GM12878 (cell line): Measurements from ENCODE around the gene SNRPD3. TPM values are rescaled to one million over a fixed set of nuclear protein-coding genes. Genes with fewer than 3 reads are reported as not detected.
A peak's percentile ranks its signal among the peaks of the same experiment; 100 is the strongest.

Experiments
- BCL11A ChIP-seq: IDR thresholded peaks from 2 replicates; pipeline ENCODE4 v1.6.1; 2011; ENCODE audit warnings: low read depth, low read length
- BHLHE40 ChIP-seq, 2 experiments: fragments of 450-650 bp in 1 of 2; IDR thresholded peaks; 2 replicates each; pipeline ENCODE4 v1.6.1; 2011 to 2017; ENCODE audit warnings: low read depth in 2 of 2, borderline replicate concordance in 1 of 2, improper control_type of control experiment in 1 of 2, low read length in 1 of 2, mild to moderate bottlenecking in 1 of 2
- CBX5 ChIP-seq: sonication (generic); IDR thresholded peaks from 2 replicates; pipeline ENCODE4 v1.6.1; 2016; ENCODE audit warnings: low read depth, moderate library complexity, mild to moderate bottlenecking, inconsistent platforms
- EED ChIP-seq: sonication (generic); IDR thresholded peaks from 2 replicates; pipeline ENCODE4 v1.6.1; 2016; ENCODE audit warnings: antibody characterized with exemption, low read depth
- FOXK2 ChIP-seq: fragments of 450-650 bp; IDR thresholded peaks from 2 replicates; pipeline ENCODE4 v1.6.1; 2017; ENCODE audit warnings: mild to moderate bottlenecking, moderate library complexity
- GABPA ChIP-seq: IDR thresholded peaks from 2 replicates; pipeline ENCODE4 v1.6.1; 2014; ENCODE audit warnings: antibody characterized with exemption, low read depth, mild to moderate bottlenecking, inconsistent platforms
- HDAC2 ChIP-seq: fragments of 200-600 bp; sonication (generic); IDR thresholded peaks from 2 replicates; pipeline ENCODE4 v1.6.1; 2017
- KLF5 ChIP-seq: fragments of 450-650 bp; IDR thresholded peaks from 2 replicates; pipeline ENCODE4 v1.6.1; 2014; ENCODE audit warnings: mild to moderate bottlenecking; ENCODE audit not compliant: partially characterized antibody
- LARP7 ChIP-seq: fragments of 450-650 bp; IDR thresholded peaks from 2 replicates; pipeline ENCODE4 v1.6.1; 2017; ENCODE audit warnings: mild to moderate bottlenecking
- MEF2B ChIP-seq: fragments of 450-650 bp; IDR thresholded peaks from 2 replicates; pipeline ENCODE4 v1.6.1; 2018; ENCODE audit warnings: mild to moderate bottlenecking, moderate library complexity; ENCODE audit not compliant: partially characterized antibody, poor library complexity, severe bottlenecking
- NFYA ChIP-seq: IDR thresholded peaks from 2 replicates; pipeline ENCODE4 v1.6.1; 2011; ENCODE audit warnings: low read depth, mild to moderate bottlenecking, low read length, improper control_type of control experiment, borderline replicate concordance
- NR2C1 ChIP-seq: fragments of 450-650 bp; IDR thresholded peaks from 2 replicates; pipeline ENCODE4 v1.6.1; 2017; ENCODE audit warnings: antibody characterized with exemption, mild to moderate bottlenecking, moderate library complexity
- NR2C2 ChIP-seq: IDR thresholded peaks from 2 replicates; pipeline ENCODE4 v1.6.1; 2011; ENCODE audit warnings: borderline replicate concordance, low read depth; ENCODE audit not compliant: control insufficient read depth, insufficient read length
- POLR2AphosphoS2 ChIP-seq: IDR thresholded peaks from 2 replicates; pipeline ENCODE4 v1.6.1; 2011; ENCODE audit warnings: low read depth, mild to moderate bottlenecking, low read length, improper control_type of control experiment, moderate library complexity
- POU2F2 ChIP-seq: IDR thresholded peaks from 3 replicates; pipeline ENCODE4 v1.6.1; 2011; ENCODE audit warnings: low read depth, mild to moderate bottlenecking, low read length, borderline replicate concordance
- RBBP5 ChIP-seq: fragments of 200-600 bp; sonication (generic); conservative IDR thresholded peaks from 2 replicates; pipeline ENCODE4 v1.6.1; 2016
- RELA ChIP-seq: fragments of 450-650 bp; IDR thresholded peaks from 2 replicates; pipeline ENCODE4 v1.8.0; 2014; ENCODE audit warnings: borderline replicate concordance; ENCODE audit not compliant: partially characterized antibody
- SIN3A ChIP-seq: IDR thresholded peaks from 2 replicates; pipeline ENCODE4 v1.6.1; 2012; ENCODE audit warnings: low read depth, low read length, improper control_type of control experiment
- SMC3 ChIP-seq: IDR thresholded peaks from 2 replicates; pipeline ENCODE4 v1.6.1; 2011; ENCODE audit warnings: low read length, improper control_type of control experiment, borderline replicate concordance
- ZBED1 ChIP-seq: IDR thresholded peaks from 2 replicates; pipeline ENCODE4 v1.6.1; 2016; ENCODE audit warnings: borderline replicate concordance
- ZNF622 ChIP-seq: fragments of 450-650 bp; IDR thresholded peaks from 2 replicates; pipeline ENCODE4 v1.6.1; 2017; ENCODE audit warnings: mild to moderate bottlenecking, inconsistent platforms
- polyA plus RNA-seq, 11 experiments: library from polyadenylated mRNA; depleted of rRNA in 4 of 11; unstranded in 6 of 11; stranded (reverse) in 5 of 11; fragments of >200 nt; fragmentation: Nextera tagmentation in 4 of 11; fragmentation: Illumina TruSeq in 1 of 11; extraction: Ambion mirVana in 4 of 11; extraction: Trizol in 1 of 11; gene quantifications; 1 replicate in 1 of 11; 2 replicates in 10 of 11; pipeline versions ENCODE4 v1.2.1 to v1.2.3, GENCODE V29; 2011 to 2016; ENCODE audit warnings: inconsistent platforms in 2 of 11, missing spikeins in 2 of 11, low read depth in 1 of 11
- total RNA-seq, 4 experiments: library from RNA; depleted of rRNA in 3 of 4; stranded (reverse); fragments of >200 nt in 3 of 4; fragmentation: Illumina TruSeq in 1 of 4; extraction: Trizol in 1 of 4; gene quantifications; 2 replicates each; pipeline versions ENCODE4 v1.2.1 to v1.2.3, GENCODE V29; 2013 to 2021
- TF ChIP-seq, protein P1 (sequence below), 3 experiments: IDR thresholded peaks in 2 of 3; conservative IDR thresholded peaks in 1 of 3; 2 replicates each; pipeline ENCODE4 v1.5.1; 2011; ENCODE audit warnings: low read depth in 3 of 3, low read length in 3 of 3, mild to moderate bottlenecking in 3 of 3, control low read depth in 2 of 3, moderate library complexity in 2 of 3, inconsistent platforms in 1 of 3, mixed read lengths in 1 of 3; ENCODE audit not compliant: control insufficient read depth in 2 of 3, insufficient read depth in 1 of 3; ENCODE audit errors: extremely low read depth in 1 of 3
- TF ChIP-seq, protein P2 (sequence below): IDR thresholded peaks from 2 replicates; pipeline ENCODE4 v1.6.1; 2011; ENCODE audit warnings: borderline replicate concordance, low read depth, mild to moderate bottlenecking, moderate library complexity, mixed read lengths, low read length; ENCODE audit not compliant: insufficient read depth; ENCODE audit errors: extremely low read length
- TF ChIP-seq, protein P3 (sequence below): fragments of 450-650 bp; formaldehyde crosslinking; IDR thresholded peaks from 2 replicates; pipeline ENCODE4 v1.4.0; 2020; ENCODE audit warnings: mild to moderate bottlenecking, moderate library complexity
- TF ChIP-seq, protein P4 (sequence below): IDR thresholded peaks from 2 replicates; pipeline ENCODE4 v1.6.1; 2012; ENCODE audit warnings: low read length, inconsistent platforms

SNRPD3 gene
- total and polyA plus RNA-seq, 10 of the 15 experiments (the other 5 are each of a cell fraction or from before 2014, with no cell fraction given), result 112 to 324 (median 242) TPM

DNA sequence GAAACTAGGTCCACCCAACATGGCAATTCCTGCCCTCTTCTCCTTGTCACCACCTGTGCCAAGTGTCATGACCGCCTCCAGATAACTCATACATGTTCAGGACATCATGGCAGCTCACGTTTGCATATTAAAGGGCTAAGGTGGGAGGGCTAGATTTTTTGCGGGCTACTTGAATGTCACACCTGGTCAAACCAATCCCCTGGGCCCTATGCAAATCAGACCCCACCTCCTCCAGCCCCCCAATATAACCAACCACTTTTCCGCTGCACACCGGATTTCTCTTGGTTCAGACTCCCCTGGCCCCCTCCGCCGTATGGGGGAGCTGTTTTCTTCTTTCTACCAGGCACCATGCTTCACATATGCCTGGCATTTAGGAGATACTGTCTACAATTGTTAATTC lies 48.1 kb upstream of the SNRPD3 start (continued):
- no peak for TF ChIP-seq NR2C1
- no peak for TF ChIP-seq RBBP5
- no peak for TF ChIP-seq KLF5
- TF ChIP-seq, protein P1, sequence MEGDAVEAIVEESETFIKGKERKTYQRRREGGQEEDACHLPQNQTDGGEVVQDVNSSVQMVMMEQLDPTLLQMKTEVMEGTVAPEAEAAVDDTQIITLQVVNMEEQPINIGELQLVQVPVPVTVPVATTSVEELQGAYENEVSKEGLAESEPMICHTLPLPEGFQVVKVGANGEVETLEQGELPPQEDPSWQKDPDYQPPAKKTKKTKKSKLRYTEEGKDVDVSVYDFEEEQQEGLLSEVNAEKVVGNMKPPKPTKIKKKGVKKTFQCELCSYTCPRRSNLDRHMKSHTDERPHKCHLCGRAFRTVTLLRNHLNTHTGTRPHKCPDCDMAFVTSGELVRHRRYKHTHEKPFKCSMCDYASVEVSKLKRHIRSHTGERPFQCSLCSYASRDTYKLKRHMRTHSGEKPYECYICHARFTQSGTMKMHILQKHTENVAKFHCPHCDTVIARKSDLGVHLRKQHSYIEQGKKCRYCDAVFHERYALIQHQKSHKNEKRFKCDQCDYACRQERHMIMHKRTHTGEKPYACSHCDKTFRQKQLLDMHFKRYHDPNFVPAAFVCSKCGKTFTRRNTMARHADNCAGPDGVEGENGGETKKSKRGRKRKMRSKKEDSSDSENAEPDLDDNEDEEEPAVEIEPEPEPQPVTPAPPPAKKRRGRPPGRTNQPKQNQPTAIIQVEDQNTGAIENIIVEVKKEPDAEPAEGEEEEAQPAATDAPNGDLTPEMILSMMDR (IDR thresholded peaks at IDR 0.05 in 2 of 3, conservative IDR thresholded peaks at IDR 0.05 in 1 of 3; ENCODE audit: control insufficient read depth in 2 of 3, extremely low read depth in 1 of 3, insufficient read depth in 1 of 3, low read depth in 3 of 3, low read length in 3 of 3), result peak; percentile 20 to 47 (median 24); a peak in 3 of 6 replicates
- peak; percentile 81 for TF ChIP-seq MEF2B
- TF ChIP-seq CBX5, result no peak
- TF ChIP-seq NR2C2, result no peak
- no peak for TF ChIP-seq EED
- TF ChIP-seq, protein P2, sequence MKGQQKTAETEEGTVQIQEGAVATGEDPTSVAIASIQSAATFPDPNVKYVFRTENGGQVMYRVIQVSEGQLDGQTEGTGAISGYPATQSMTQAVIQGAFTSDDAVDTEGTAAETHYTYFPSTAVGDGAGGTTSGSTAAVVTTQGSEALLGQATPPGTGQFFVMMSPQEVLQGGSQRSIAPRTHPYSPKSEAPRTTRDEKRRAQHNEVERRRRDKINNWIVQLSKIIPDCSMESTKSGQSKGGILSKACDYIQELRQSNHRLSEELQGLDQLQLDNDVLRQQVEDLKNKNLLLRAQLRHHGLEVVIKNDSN, result no peak
- TF ChIP-seq POLR2AphosphoS2, result no peak
- TF ChIP-seq, protein P3, sequence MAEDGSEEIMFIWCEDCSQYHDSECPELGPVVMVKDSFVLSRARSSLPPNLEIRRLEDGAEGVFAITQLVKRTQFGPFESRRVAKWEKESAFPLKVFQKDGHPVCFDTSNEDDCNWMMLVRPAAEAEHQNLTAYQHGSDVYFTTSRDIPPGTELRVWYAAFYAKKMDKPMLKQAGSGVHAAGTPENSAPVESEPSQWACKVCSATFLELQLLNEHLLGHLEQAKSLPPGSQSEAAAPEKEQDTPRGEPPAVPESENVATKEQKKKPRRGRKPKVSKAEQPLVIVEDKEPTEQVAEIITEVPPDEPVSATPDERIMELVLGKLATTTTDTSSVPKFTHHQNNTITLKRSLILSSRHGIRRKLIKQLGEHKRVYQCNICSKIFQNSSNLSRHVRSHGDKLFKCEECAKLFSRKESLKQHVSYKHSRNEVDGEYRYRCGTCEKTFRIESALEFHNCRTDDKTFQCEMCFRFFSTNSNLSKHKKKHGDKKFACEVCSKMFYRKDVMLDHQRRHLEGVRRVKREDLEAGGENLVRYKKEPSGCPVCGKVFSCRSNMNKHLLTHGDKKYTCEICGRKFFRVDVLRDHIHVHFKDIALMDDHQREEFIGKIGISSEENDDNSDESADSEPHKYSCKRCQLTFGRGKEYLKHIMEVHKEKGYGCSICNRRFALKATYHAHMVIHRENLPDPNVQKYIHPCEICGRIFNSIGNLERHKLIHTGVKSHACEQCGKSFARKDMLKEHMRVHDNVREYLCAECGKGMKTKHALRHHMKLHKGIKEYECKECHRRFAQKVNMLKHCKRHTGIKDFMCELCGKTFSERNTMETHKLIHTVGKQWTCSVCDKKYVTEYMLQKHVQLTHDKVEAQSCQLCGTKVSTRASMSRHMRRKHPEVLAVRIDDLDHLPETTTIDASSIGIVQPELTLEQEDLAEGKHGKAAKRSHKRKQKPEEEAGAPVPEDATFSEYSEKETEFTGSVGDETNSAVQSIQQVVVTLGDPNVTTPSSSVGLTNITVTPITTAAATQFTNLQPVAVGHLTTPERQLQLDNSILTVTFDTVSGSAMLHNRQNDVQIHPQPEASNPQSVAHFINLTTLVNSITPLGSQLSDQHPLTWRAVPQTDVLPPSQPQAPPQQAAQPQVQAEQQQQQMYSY (CRISPR knock-in tag), result no peak
- peak; percentile 15; the same call in 1 of the 2 replicates for TF ChIP-seq SMC3
- TF ChIP-seq ZBED1, result no peak
- TF ChIP-seq, protein P4, sequence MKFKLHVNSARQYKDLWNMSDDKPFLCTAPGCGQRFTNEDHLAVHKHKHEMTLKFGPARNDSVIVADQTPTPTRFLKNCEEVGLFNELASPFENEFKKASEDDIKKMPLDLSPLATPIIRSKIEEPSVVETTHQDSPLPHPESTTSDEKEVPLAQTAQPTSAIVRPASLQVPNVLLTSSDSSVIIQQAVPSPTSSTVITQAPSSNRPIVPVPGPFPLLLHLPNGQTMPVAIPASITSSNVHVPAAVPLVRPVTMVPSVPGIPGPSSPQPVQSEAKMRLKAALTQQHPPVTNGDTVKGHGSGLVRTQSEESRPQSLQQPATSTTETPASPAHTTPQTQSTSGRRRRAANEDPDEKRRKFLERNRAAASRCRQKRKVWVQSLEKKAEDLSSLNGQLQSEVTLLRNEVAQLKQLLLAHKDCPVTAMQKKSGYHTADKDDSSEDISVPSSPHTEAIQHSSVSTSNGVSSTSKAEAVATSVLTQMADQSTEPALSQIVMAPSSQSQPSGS, result no peak
- no peak for TF ChIP-seq FOXK2
- no peak for TF ChIP-seq NFYA
- TF ChIP-seq POU2F2, result peak; percentile 98
- TF ChIP-seq GABPA, result no peak
- TF ChIP-seq LARP7, result no peak
- no peak for TF ChIP-seq HDAC2
- no peak for TF ChIP-seq RELA
- peak in 1 of 2 experiments; percentile 70; a peak in 1 of 4 replicates for TF ChIP-seq BHLHE40 (IDR thresholded peaks at IDR 0.05; ENCODE audit: borderline replicate concordance in 1 of 2, low read depth in 2 of 2, low read length in 1 of 2)
- no peak for TF ChIP-seq BCL11A
- TF ChIP-seq SIN3A, result 0 out of 2 replicates have a peak, but pooled peaks have one; percentile 13
- TF ChIP-seq ZNF622, result no peak
